SK-N-SH treated with all-trans-retinoic acid at 6 μM for 48 hours (cell line): ENCODE measurements around the gene SIX3.

Experiments used
- ATAC-seq: fragments of 200-7000 bp; cut with Tn5 transposase; 3 replicates; pipeline ENCODE4 v1.9.1; 2020; ENCODE audit warnings: mild to moderate bottlenecking, moderate library complexity
- ARNTL ChIP-seq: fragments of 450-650 bp; formaldehyde crosslinking; IDR thresholded peaks from 2 replicates; pipeline ENCODE4 v1.5.0; 2020; ENCODE audit warnings: low read depth, mild to moderate bottlenecking, moderate library complexity, borderline replicate concordance
- BACH2 ChIP-seq: fragments of 250-450 bp; sonication (Bioruptor Pico); IDR thresholded peaks from 2 replicates; pipeline ENCODE4 v1.9.0; 2021; ENCODE audit warnings: mild to moderate bottlenecking, borderline replicate concordance
- CSDC2 ChIP-seq: fragments of 250-450 bp; sonication (Bioruptor Pico); IDR thresholded peaks from 2 replicates; pipeline ENCODE4 v1.5.0; 2020; ENCODE audit warnings: mild to moderate bottlenecking, moderate library complexity
- GLIS3 ChIP-seq: fragments of 250-450 bp; sonication (Bioruptor Pico); IDR thresholded peaks from 2 replicates; pipeline ENCODE4 v1.5.0; 2020; ENCODE audit warnings: mild to moderate bottlenecking, moderate library complexity
- ISL1 ChIP-seq: fragments of 250-450 bp; sonication (Bioruptor Pico); IDR thresholded peaks from 2 replicates; pipeline ENCODE4 v2.1.2; 2022; ENCODE audit warnings: mild to moderate bottlenecking, moderate library complexity
- RARB ChIP-seq: fragments of 250-450 bp; sonication (Bioruptor Pico); IDR thresholded peaks from 2 replicates; pipeline ENCODE4 v1.8.0; 2021; ENCODE audit warnings: mild to moderate bottlenecking, moderate library complexity
- SNAI2 ChIP-seq: fragments of 250-450 bp; sonication (Bioruptor Pico); IDR thresholded peaks from 2 replicates; pipeline ENCODE4 v1.5.0; 2020; ENCODE audit warnings: mild to moderate bottlenecking, moderate library complexity
- TOX ChIP-seq: fragments of 250-450 bp; sonication (Bioruptor Pico); IDR thresholded peaks from 2 replicates; pipeline ENCODE4 v1.8.0; 2021; ENCODE audit warnings: mild to moderate bottlenecking, moderate library complexity, borderline replicate concordance
- TSHZ2 ChIP-seq: fragments of 250-450 bp; sonication (Bioruptor Pico); IDR thresholded peaks from 2 replicates; pipeline ENCODE4 v1.5.0; 2020; ENCODE audit warnings: mild to moderate bottlenecking, moderate library complexity
- ZC3H10 ChIP-seq: fragments of 250-450 bp; sonication (Bioruptor Pico); IDR thresholded peaks from 2 replicates; pipeline ENCODE4 v1.5.1; 2021; ENCODE audit warnings: mild to moderate bottlenecking, moderate library complexity
- ZFP3 ChIP-seq: fragments of 250-450 bp; sonication (Bioruptor Pico); IDR thresholded peaks from 2 replicates; pipeline ENCODE4 v1.5.0; 2020; ENCODE audit warnings: mild to moderate bottlenecking, moderate library complexity
- ZFP30 ChIP-seq: fragments of 450-650 bp; formaldehyde crosslinking; IDR thresholded peaks from 2 replicates; pipeline ENCODE4 v1.5.0; 2022; ENCODE audit warnings: mild to moderate bottlenecking, moderate library complexity
- ZNF565 ChIP-seq: fragments of 450-650 bp; formaldehyde crosslinking; conservative IDR thresholded peaks from 2 replicates; pipeline ENCODE4 v1.5.0; 2020; ENCODE audit warnings: low read depth, mild to moderate bottlenecking, moderate library complexity
- ZNF8 ChIP-seq: fragments of 450-650 bp; formaldehyde crosslinking; IDR thresholded peaks from 2 replicates; pipeline ENCODE4 v1.5.0; 2020; ENCODE audit warnings: mild to moderate bottlenecking, moderate library complexity
- TF ChIP-seq, protein P1 (sequence below): fragments of 250-450 bp; sonication (Bioruptor Pico); IDR thresholded peaks from 2 replicates; pipeline ENCODE4 v1.8.0; 2021; ENCODE audit warnings: low read depth, mild to moderate bottlenecking, moderate library complexity, borderline replicate concordance
- TF ChIP-seq, protein P2 (sequence below): fragments of 250-450 bp; sonication (Bioruptor Pico); IDR thresholded peaks from 2 replicates; pipeline ENCODE4 v1.5.1; 2021; ENCODE audit warnings: mild to moderate bottlenecking, moderate library complexity
- TF ChIP-seq, protein P3 (sequence below): fragments of 250-450 bp; sonication (Bioruptor Pico); IDR thresholded peaks from 2 replicates; pipeline ENCODE4 v1.8.0; 2020; ENCODE audit warnings: mild to moderate bottlenecking, moderate library complexity, borderline replicate concordance

The SIX3 gene

DNA sequence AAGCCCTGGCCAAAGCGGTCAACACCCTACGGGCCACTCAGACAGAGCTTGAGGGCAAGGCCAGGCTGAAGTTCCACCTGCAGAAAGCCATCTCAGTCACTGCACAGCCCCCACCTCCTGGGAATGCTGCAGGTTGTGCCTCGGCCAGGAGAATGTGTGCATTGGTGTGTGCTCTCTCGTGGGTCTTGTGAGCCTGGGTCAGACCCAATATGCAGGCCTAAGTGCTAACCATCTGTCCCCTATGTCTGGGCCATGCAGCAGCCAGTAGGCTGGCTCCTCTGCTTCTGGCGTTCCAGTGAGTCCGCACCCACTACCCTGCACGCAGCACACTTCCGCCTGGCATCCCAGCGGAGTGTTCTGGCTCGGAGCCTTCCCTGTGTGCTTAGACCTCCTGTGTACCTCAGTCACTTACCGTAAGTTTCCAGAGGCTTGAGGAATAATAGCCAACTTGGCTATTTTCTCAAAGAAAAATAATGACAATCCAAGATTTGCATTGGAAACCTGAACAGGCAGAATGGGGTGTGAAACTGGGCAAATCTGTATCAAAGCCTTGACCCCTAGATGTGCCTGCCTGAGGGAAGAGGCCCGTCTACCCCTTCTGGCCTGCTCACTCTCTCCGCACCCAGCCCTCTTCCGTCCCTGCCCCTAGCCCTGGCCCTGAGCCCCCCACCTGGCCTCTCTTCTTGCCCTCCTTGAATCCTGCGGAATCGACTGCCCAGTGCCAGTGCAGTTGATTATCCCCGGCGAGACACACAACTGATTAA is 7.2 kb downstream of the SIX3 start:
- no peak for ATAC-seq
- TF ChIP-seq TOX (no peak), ZNF8 (no peak), ZNF565 (CRISPR knock-in tag) (no peak), ISL1 (CRISPR knock-in tag) (no peak)

DNA sequence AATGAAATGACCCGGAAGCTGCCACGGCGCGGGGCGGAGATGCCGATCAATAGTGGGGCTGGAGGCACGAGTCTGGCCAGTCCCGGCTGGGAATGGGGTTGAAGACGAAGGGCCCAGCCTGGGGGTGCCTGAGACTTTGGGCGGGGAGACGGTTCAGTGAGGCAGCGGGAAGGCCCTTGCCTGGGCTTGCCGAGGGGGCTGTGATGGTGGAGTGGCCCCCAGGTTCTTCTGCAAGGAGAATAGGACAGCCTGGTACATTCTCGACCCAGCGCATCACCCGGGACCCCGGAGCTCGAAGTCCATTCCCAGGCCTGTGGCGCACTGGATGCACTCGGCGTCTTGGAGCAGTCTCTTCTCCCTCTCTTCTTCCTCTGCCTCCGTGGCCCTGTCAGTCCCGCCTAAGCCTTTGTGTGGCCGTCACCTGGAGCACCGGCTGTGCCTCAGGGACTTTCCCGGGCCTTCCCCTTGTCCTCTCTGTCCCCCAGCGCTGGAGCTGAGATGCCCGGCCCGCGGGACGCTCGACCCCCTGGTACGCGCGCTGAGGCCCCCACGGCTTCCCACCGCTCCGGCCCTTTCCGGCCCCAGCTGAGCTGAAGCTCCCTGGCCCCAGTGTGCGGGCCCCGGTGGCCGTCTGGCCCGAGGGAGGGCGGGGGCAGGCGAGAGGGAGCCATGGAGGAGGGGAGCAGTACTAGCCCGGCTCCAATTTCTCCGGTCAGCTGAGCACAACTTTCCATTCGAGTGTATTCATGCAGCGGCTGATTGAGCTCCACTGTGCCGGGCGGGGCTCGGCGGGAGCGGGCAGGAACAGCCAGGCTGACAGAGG is 8.0 kb downstream of the SIX3 start:
- no peak for TF ChIP-seq RARB (CRISPR knock-in tag)
- no peak for TF ChIP-seq ZC3H10 (CRISPR knock-in tag)
- TF ChIP-seq SNAI2 (CRISPR knock-in tag): no peak
- TF ChIP-seq, all 23 proteins: peak for 0
- ATAC-seq: no peak

GRCh38 chr2:44950646-44951045 is 9.1 kb downstream of the SIX3 start:
- no peak for ATAC-seq
- TF ChIP-seq ZFP3 (CRISPR knock-in tag): no peak
- TF ChIP-seq BACH2 (CRISPR knock-in tag): no peak
- TF ChIP-seq GLIS3 (CRISPR knock-in tag): no peak
- no peak for TF ChIP-seq ZFP30 (CRISPR knock-in tag)
- TF ChIP-seq, protein P1, sequence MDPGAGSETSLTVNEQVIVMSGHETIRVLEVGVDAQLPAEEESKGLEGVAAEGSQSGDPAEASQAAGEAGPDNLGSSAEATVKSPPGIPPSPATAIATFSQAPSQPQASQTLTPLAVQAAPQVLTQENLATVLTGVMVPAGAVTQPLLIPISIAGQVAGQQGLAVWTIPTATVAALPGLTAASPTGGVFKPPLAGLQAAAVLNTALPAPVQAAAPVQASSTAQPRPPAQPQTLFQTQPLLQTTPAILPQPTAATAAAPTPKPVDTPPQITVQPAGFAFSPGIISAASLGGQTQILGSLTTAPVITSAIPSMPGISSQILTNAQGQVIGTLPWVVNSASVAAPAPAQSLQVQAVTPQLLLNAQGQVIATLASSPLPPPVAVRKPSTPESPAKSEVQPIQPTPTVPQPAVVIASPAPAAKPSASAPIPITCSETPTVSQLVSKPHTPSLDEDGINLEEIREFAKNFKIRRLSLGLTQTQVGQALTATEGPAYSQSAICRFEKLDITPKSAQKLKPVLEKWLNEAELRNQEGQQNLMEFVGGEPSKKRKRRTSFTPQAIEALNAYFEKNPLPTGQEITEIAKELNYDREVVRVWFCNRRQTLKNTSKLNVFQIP (CRISPR knock-in tag): no peak
- TF ChIP-seq, protein P2, sequence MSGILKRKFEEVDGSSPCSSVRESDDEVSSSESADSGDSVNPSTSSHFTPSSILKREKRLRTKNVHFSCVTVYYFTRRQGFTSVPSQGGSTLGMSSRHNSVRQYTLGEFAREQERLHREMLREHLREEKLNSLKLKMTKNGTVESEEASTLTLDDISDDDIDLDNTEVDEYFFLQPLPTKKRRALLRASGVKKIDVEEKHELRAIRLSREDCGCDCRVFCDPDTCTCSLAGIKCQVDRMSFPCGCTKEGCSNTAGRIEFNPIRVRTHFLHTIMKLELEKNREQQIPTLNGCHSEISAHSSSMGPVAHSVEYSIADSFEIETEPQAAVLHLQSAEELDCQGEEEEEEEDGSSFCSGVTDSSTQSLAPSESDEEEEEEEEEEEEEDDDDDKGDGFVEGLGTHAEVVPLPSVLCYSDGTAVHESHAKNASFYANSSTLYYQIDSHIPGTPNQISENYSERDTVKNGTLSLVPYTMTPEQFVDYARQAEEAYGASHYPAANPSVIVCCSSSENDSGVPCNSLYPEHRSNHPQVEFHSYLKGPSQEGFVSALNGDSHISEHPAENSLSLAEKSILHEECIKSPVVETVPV (CRISPR knock-in tag): no peak
- TF ChIP-seq ARNTL (CRISPR knock-in tag): no peak

- ATAC-seq: no peak
- TF ChIP-seq BACH2 (CRISPR knock-in tag) (no peak), TSHZ2 (no peak), ZNF8 (no peak), ARNTL (CRISPR knock-in tag) (no peak), ISL1 (CRISPR knock-in tag) (no peak), CSDC2 (CRISPR knock-in tag) (no peak), GLIS3 (CRISPR knock-in tag) (no peak), ZNF565 (CRISPR knock-in tag) (no peak), SNAI2 (CRISPR knock-in tag) (no peak), RARB (CRISPR knock-in tag) (no peak)
- TF ChIP-seq, protein P3, sequence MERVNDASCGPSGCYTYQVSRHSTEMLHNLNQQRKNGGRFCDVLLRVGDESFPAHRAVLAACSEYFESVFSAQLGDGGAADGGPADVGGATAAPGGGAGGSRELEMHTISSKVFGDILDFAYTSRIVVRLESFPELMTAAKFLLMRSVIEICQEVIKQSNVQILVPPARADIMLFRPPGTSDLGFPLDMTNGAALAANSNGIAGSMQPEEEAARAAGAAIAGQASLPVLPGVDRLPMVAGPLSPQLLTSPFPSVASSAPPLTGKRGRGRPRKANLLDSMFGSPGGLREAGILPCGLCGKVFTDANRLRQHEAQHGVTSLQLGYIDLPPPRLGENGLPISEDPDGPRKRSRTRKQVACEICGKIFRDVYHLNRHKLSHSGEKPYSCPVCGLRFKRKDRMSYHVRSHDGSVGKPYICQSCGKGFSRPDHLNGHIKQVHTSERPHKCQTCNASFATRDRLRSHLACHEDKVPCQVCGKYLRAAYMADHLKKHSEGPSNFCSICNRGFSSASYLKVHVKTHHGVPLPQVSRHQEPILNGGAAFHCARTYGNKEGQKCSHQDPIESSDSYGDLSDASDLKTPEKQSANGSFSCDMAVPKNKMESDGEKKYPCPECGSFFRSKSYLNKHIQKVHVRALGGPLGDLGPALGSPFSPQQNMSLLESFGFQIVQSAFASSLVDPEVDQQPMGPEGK (CRISPR knock-in tag): no peak
- TF ChIP-seq, protein P2 (CRISPR knock-in tag): no peak
- TF ChIP-seq, protein P1 (CRISPR knock-in tag): no peak
- TF ChIP-seq, all 23 proteins: peak for 0
Measured at GRCh38 chr2:44951124-44951523, 9.6 kb downstream of the SIX3 start.
